Activated naive CD8-positive, alpha-beta T cell treated with anti-CD3 and anti-CD28 coated beads, Interleukin-2, amount 50 U/mL, for 16 hours (primary cell): ENCODE data around the gene ATP8A1.

ENCODE experiments used
- DNase-seq: peaks from one replicate; pipeline ENCODE4 v3.0.0-alpha.2; 2020; ENCODE audit warnings: low read depth, low spot score

ATP8A1 gene

GRCh38 chr4:42626629-42627146 is 30.2 kb downstream of the ATP8A1 start:
- no peak for DNase-seq

- no peak for DNase-seq
Observed at GRCh38 chr4:42625329-42625728, 31.6 kb downstream of the ATP8A1 start.

GRCh38 chr4:42624551-42624950 is 32.4 kb downstream of the ATP8A1 start:
- DNase-seq, result no peak

- no peak for DNase-seq
Observed at GRCh38 chr4:42618023-42618422, 38.9 kb downstream of the ATP8A1 start.

- DNase-seq, result no peak
Observed at GRCh38 chr4:42617030-42617429, 39.9 kb downstream of the ATP8A1 start.

- no peak for DNase-seq
Observed at GRCh38 chr4:42616572-42616971, 40.3 kb downstream of the ATP8A1 start.

GRCh38 chr4:42615131-42615763 is 41.7 kb downstream of the ATP8A1 start:
- no peak for DNase-seq

- no peak for DNase-seq
Observed at GRCh38 chr4:42612898-42613297, 44.0 kb downstream of the ATP8A1 start.

GRCh38 chr4:42610941-42611340 is 46.0 kb downstream of the ATP8A1 start:
- DNase-seq, result no peak

GRCh38 chr4:42609051-42609450 is 47.9 kb downstream of the ATP8A1 start:
- DNase-seq, result no peak

GRCh38 chr4:42608551-42608950 is 48.4 kb downstream of the ATP8A1 start:
- DNase-seq, result no peak

- DNase-seq, result no peak
Observed at GRCh38 chr4:42607011-42607726, 49.7 kb downstream of the ATP8A1 start.

- DNase-seq, result no peak
Observed at GRCh38 chr4:42605264-42605663, 51.6 kb downstream of the ATP8A1 start.

- DNase-seq, result no peak
Observed at GRCh38 chr4:42603862-42604261, 53.0 kb downstream of the ATP8A1 start.

GRCh38 chr4:42600578-42600977 is 56.3 kb downstream of the ATP8A1 start:
- DNase-seq, result no peak

GRCh38 chr4:42596918-42597317 is 60.0 kb downstream of the ATP8A1 start:
- DNase-seq, result no peak

GRCh38 chr4:42594888-42595287 is 62.0 kb downstream of the ATP8A1 start:
- no peak for DNase-seq

GRCh38 chr4:42588909-42589308 is 68.0 kb downstream of the ATP8A1 start:
- DNase-seq, result no peak

- no peak for DNase-seq
Observed at GRCh38 chr4:42586775-42587174, 70.1 kb downstream of the ATP8A1 start.

GRCh38 chr4:42579903-42580302 is 77.0 kb downstream of the ATP8A1 start:
- no peak for DNase-seq

- no peak for DNase-seq
Observed at GRCh38 chr4:42578187-42578586, 78.7 kb downstream of the ATP8A1 start.

- DNase-seq, result no peak
Observed at GRCh38 chr4:42574870-42575430, 82.0 kb downstream of the ATP8A1 start.

- DNase-seq, result no peak
Observed at GRCh38 chr4:42573249-42573648, 83.7 kb downstream of the ATP8A1 start.
